Activated T-helper 2 cell treated with anti-CD3 and anti-CD28 coated beads, Interferon-gamma antibody, Interleukin-2, Interleukin-4, amounts not matched to agents 10 μg/mL and 5 μg/mL and 100 μg/mL, durations not matched to agents 14 hours and 24 hours and 36 hours (primary cell): Measurements from ENCODE around the gene USP54. TPM values are rescaled to one million over a fixed set of nuclear protein-coding genes. Genes with fewer than 3 reads are reported as not detected.
"Not testable (repeated sequence)": the region's sequence is repeated elsewhere in the genome, so short reads cannot be mapped to it uniquely, and the experiment has no call there.

Experiments
- DNase-seq: peaks from one replicate; pipeline ENCODE4 v3.0.0; 2021; ENCODE audit warnings: low spot score
- H3K27ac Mint-ChIP-seq: one replicate; pipeline ENCODE4 v1.8.0; 2021; ENCODE audit warnings: mixed read lengths
- H3K27me3 Mint-ChIP-seq: one replicate; pipeline ENCODE4 v1.8.0; 2021; ENCODE audit warnings: low read depth, mixed read lengths
- H3K36me3 Mint-ChIP-seq: one replicate; pipeline ENCODE4 v1.8.0; 2021; ENCODE audit warnings: low read depth, mixed read lengths
- H3K4me1 Mint-ChIP-seq: one replicate; pipeline ENCODE4 v1.8.0; 2021; ENCODE audit warnings: low read depth, mixed read lengths
- H3K4me3 Mint-ChIP-seq: one replicate; pipeline ENCODE4 v1.8.0; 2021; ENCODE audit warnings: low read depth, mild to moderate bottlenecking, moderate library complexity, mixed read lengths
- H3K9me3 Mint-ChIP-seq: one replicate; pipeline ENCODE4 v1.8.0; 2021; ENCODE audit warnings: mixed read lengths
- intact Hi-C: fragments of 100-400 bp; cut with micrococcal nuclease; formaldehyde crosslinking; loops from one replicate; pipeline ENCODE4 v1.15.1; 2023
- total RNA-seq: library from RNA; stranded (reverse); gene quantifications from 2 replicates; pipeline ENCODE4 v1.2.3, GENCODE V29; 2022

Gene USP54
- total RNA-seq, 1 donor from 2014 or later: 5.7 TPM

DNA sequence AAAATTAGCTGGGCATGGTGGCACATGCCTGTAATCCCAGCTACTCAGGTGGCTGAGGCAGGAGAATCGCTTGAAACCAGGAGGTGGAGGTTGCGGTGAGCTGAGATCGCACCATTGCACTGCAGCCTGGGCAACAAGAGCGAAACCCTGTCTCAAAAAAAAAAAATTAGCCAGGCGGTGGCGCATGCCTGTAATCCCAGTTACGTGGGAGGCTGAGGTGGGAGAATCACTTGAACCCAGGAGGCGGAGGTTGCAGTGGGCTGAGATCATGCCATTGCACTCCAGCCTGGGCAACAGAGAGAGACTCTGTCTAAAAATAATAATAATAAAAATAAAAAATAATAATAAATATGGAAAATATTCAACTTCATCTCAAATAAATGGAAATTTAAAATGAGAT lies 26.0 kb upstream of the USP54 start:
- H3K27me3 Mint-ChIP-seq, H3K9me3 Mint-ChIP-seq, intact Hi-C loops, H3K27ac Mint-ChIP-seq, H3K36me3 Mint-ChIP-seq, H3K4me1 Mint-ChIP-seq, H3K4me3 Mint-ChIP-seq, DNase-seq: not testable (repeated sequence)

DNA sequence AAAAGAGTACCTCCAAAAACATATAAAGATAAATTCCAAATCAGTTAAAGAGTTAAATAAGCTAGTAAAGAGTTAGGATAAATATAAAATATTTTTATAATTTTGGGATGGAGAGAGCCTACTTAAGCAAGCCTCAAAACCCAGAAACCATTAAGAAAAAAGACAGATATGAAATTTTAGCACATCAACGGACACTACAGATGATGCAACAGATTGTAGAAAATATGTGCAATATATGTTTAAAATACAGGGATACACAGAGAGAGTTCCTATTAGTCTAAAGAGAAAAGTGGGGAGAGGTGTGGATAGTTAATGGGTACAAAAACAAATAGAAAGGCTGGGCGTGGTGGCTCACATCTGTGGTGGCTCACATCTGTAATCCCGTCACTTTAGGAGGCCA lies 23.6 kb upstream of the USP54 start:
- intact Hi-C loops: no loop called here
- H3K4me3 Mint-ChIP-seq: no peak overlapping the region
- no peaks in the 10 kb centered on the region for H3K9me3 Mint-ChIP-seq
- no peaks in the 10 kb centered on the region for H3K36me3 Mint-ChIP-seq
- H3K27ac Mint-ChIP-seq: no peak overlapping the region
- H3K27me3 Mint-ChIP-seq: no peaks in the 10 kb centered on the region
- DNase-seq: no peak
- no peaks in the 10 kb centered on the region for H3K4me1 Mint-ChIP-seq

DNA sequence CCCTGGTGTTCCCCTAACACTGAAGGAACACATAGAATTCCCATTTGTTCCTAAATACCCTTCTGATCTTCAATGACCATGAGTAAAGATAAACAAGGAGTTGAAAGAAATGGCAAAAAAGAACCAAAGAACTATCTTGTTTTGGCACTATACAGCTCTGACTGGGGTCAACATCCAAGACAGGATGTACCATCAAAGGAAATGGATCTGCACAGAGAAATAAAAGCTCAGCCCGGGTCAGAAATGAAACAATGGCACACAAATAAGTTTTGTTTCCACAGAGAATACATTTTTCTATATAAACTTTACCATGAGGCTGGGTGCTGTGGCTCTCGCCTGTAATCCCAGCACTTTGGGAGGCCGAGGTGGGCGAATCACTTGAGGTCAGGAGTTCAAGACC lies 18.0 kb upstream of the USP54 start:
- Mint-ChIP-seq H3K27ac (no peak overlapping the region), H3K36me3 (no peaks in the 10 kb centered on the region), H3K4me1 (no peaks in the 10 kb centered on the region), H3K4me3 (no peak overlapping the region), H3K9me3 (no peaks in the 10 kb centered on the region), H3K27me3 (no peaks in the 10 kb centered on the region)
- intact Hi-C loops: no loop called here
- DNase-seq: no peak

DNA sequence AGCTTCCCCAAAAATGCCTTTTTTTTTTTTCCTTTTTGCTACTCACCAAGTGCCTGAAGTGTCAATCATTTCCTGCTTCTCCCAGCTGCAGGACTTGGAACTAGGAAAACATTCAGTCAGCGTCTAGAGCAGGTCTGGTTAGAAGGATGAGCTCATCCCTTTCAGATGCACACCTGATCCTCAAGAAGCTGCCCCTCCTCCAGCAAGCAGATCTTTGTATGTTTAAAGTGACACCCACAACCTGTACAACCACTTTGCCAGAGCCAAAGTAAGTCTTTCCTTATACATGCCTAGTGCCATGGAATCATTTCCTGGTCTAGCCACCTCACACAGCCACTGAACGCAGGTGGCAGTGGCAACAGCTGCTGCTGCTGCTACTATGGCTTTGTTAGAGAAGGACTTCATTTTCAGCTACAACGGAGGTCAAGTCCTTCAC lies 10.4 kb upstream of the USP54 start:
- Mint-ChIP-seq H3K9me3 (no peaks in the 10 kb centered on the region), H3K4me1 (no peaks in the 10 kb centered on the region), H3K27me3 (no peaks in the 10 kb centered on the region), H3K36me3 (no peaks in the 10 kb centered on the region), H3K27ac (no peak overlapping the region), H3K4me3 (no peak overlapping the region)
- intact Hi-C loops: no loop called here
- DNase-seq: no peak

DNA sequence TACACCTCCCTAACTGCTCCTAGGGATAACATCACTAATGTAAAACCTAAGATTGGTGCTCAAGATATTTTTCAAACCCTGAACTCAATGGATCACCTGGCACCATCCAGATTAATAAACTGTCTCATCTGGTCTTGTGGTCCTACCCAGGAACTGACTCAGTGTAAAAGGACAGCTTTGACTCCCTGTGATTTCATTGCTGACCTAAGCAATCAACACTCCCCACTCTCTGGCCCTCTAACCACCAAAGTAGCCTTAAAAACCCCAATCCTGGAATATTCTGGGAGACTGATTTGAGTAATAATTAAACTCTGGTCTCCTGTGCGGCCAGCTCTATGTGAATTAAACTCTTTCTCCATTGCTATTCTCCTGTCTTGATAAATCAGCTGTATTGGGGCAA lies 6.2 kb upstream of the USP54 start:
- intact Hi-C loops: no loop called here
- Mint-ChIP-seq H3K27me3 (peaks cover 2% of the 10 kb centered on the region), H3K4me3 (no peak overlapping the region), H3K9me3 (no peaks in the 10 kb centered on the region), H3K36me3 (no peaks in the 10 kb centered on the region), H3K27ac (no peak overlapping the region), H3K4me1 (peaks cover 2% of the 10 kb centered on the region)
- no peak for DNase-seq

DNA sequence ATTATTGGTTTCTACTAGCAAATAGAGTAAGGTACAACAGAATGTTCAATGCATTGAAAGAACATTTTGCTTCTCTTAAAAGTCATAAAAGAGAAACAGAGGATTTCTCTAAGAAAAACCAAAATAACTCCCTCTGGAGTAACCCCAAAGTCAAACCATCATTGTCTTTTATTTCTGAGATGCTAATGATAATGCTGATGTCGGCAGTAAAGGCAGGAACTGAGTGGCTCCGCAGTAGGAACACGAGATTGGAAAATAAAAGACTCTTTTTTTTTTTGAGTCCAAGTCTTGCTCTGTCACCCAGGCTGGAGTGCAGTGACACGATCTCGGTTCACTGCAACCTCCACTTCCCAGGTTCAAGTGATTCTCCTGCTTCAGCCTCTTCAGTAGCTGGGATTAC lies 2.7 kb upstream of the USP54 start:
- no peak overlapping the region for H3K27ac Mint-ChIP-seq
- DNase-seq: no peak
- intact Hi-C loops: no loop called here
- H3K36me3 Mint-ChIP-seq: no peaks in the 10 kb centered on the region
- no peaks in the 10 kb centered on the region for H3K9me3 Mint-ChIP-seq
- no peak overlapping the region for H3K4me3 Mint-ChIP-seq
- H3K4me1 Mint-ChIP-seq: peaks cover 17% of the 10 kb centered on the region
- H3K27me3 Mint-ChIP-seq: peaks cover 7% of the 10 kb centered on the region

DNA sequence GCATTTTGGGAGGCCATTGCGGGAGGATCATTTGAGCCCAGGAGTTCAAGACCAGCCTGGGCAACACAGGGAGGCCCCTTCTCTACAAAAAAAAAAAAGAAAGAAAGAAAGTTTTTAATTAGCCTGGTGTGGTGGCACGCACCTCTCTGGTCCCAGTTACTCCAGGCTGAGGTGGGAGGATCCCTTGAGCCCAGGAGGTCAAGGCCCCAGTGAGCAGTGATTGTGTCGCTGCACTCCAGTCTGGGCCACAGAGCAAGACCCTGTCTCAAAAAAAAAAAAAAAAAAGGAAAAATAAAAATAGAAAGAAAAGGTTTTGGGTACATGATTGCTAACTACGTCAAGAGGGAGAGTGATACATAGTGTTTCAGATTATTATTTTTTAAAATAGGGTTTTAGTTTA lies 2.0 kb upstream of the USP54 start:
- no peak for DNase-seq
- H3K27me3 Mint-ChIP-seq: peaks cover 11% of the 10 kb centered on the region
- no peaks in the 10 kb centered on the region for H3K36me3 Mint-ChIP-seq
- no peak overlapping the region for H3K27ac Mint-ChIP-seq
- H3K4me3 Mint-ChIP-seq: no peak overlapping the region
- H3K9me3 Mint-ChIP-seq: no peaks in the 10 kb centered on the region
- intact Hi-C loops: no loop called here
- H3K4me1 Mint-ChIP-seq: peaks cover 17% of the 10 kb centered on the region

DNA sequence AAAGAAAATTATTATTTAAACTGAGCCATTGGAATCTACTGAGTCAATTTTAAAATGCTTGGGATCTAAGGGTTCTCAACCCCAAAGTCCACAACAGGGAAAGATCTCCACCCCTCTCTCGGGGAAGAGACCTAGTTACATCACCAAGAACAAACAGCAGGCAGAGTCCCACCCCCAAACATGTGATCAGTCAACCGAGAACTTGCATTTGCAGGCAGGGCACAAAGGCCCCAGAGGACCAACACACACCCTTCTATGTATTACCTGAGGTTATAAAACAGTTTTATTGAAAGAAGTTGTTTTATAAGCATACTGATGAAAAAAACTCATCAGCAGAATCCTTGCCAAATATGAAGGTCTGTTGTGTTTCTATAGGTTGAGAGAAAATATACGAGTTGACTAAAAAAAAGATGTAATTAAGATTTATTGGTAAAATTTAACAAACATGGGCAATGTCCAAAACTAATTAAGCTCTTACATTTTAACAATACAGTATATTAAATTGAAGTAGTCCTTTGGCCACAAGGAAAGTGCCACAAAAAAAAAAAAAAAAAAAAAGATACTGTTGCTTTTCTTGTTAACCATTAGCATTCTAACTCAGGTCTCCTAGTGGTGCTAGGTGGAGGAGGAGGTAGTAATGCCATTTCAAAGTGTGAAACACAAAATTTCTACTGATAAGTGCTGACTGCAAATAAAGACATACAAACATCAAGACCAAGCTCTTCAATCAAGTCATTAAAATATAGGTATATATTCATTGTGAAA lies 975 bp upstream of the USP54 start:
- Mint-ChIP-seq H3K9me3 (no peaks in the 10 kb centered on the region), H3K27ac (no peak overlapping the region), H3K27me3 (peaks cover 11% of the 10 kb centered on the region), H3K4me1 (peaks cover 17% of the 10 kb centered on the region), H3K36me3 (no peaks in the 10 kb centered on the region), H3K4me3 (no peak overlapping the region)
- no peak for DNase-seq
- intact Hi-C loops: no loop called here

DNA sequence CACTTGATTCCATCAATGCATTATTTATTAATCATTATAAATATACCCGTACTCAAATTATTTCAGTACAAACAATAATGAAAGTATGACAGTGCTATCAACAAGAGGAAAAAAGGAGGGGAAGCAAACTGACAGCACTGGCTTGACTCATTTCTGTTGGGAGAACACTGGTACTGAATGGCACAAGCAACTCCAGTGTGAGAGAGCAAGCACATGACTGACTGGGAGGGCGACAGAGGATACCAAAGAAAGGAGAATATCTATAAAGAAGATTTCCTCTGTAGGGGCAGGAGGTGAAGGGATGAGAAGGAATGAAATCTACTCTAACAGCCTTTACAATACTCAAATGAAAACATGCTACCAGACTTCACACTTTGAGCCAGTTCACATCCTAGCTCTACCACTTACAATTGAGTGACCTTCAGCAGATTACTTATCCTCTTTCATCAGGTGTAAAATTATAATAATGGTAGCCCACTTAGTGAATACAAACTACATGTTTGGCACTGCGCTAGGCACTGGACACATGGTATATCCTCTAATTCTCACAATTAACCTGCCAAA lies 1.5 kb downstream of the USP54 start:
- Mint-ChIP-seq H3K27me3 (peaks cover 11% of the 10 kb centered on the region), H3K4me3 (no peak overlapping the region), H3K27ac (no peak overlapping the region), H3K4me1 (peaks cover 19% of the 10 kb centered on the region), H3K9me3 (no peaks in the 10 kb centered on the region), H3K36me3 (no peaks in the 10 kb centered on the region)
- no peak for DNase-seq
- intact Hi-C loops: no loop called here

DNA sequence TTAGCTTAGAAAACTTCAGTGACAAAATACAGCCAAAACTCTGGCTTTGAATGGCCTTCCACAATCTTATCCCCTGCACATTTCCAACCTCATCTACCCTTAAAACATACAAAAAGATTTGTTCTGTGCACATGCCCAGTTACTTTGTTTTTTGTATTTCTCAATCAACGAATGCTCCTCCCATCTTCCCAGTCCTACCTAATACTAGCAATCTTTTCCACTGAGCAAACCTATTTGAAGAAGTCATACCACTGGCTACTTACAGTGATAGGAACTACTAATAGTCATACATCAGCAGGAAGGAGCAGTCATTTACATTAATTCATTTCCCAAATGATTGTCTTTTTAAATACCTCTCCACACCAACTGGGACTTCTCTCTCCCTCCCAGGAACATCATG lies 2.5 kb downstream of the USP54 start:
- Mint-ChIP-seq H3K36me3 (no peaks in the 10 kb centered on the region), H3K27ac (no peak overlapping the region), H3K9me3 (no peaks in the 10 kb centered on the region), H3K4me1 (peaks cover 19% of the 10 kb centered on the region), H3K4me3 (no peak overlapping the region), H3K27me3 (peaks cover 11% of the 10 kb centered on the region)
- no peak for DNase-seq
- intact Hi-C loops: no loop called here

DNA sequence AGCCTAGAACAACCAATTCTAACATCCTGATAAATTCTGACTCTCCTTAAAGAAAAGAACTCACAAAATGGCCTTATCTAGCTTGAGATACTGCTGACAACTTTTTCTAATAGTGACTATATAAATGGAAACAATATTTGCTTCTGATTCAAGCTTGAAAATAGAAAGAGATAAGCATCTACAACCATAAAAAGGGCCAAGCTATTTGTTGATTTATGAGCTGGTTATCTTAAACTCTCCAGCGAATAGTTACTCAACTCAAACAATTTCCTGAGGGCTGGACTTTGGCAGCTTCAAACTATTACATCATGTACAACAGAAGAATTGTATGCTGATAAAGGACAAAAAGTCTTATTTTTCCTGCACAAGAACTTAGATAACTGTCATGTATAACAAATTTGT lies 4.6 kb downstream of the USP54 start:
- intact Hi-C loops: no loop called here
- Mint-ChIP-seq H3K4me3 (no peak overlapping the region), H3K4me1 (peaks cover 11% of the 10 kb centered on the region), H3K9me3 (no peaks in the 10 kb centered on the region), H3K36me3 (no peaks in the 10 kb centered on the region), H3K27ac (no peak overlapping the region), H3K27me3 (peaks cover 11% of the 10 kb centered on the region)
- DNase-seq: no peak

DNA sequence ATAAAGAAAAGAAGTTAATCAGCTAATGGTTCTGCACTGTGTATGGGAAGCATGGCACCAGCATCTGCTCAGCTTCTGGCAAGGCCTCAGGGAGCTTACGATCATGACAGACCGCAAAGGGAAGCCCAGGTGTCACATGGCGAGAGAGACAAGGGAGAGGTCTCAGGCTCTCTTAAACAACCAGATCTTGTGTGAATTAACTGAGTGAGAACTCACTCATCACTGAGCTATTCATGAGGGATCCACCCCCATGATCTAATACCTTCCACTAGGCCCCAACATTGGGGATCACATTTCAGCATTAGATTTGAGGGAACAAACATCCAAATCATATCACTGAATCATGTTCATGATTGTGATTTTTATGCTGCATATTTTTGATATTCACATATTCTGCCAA lies 5.8 kb downstream of the USP54 start:
- intact Hi-C loops: no loop called here
- peaks cover 2% of the 10 kb centered on the region for H3K4me1 Mint-ChIP-seq
- H3K27me3 Mint-ChIP-seq: peaks cover 9% of the 10 kb centered on the region
- no peak overlapping the region for H3K4me3 Mint-ChIP-seq
- H3K36me3 Mint-ChIP-seq: no peaks in the 10 kb centered on the region
- no peaks in the 10 kb centered on the region for H3K9me3 Mint-ChIP-seq
- DNase-seq: no peak
- no peak overlapping the region for H3K27ac Mint-ChIP-seq

DNA sequence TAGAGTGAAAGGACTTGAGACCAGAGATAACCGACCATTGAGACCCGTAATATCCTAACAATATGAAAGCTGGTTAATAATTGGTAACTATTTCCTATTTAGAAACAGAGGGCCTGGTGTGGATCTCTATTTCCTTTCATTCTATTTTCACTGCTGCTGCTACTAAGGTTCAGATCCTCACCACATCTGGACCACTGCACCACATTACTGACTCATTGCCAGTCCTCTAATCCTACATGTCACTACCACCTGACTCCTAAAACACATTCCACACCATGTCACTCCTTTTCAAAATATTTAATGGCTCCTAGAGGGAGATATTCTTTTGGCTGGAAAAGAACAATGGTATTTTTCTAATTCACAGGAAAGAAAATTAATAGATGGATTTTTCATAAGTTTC lies 6.4 kb downstream of the USP54 start:
- Mint-ChIP-seq H3K9me3 (no peaks in the 10 kb centered on the region), H3K27me3 (peaks cover 9% of the 10 kb centered on the region), H3K27ac (no peak overlapping the region), H3K4me1 (peaks cover 2% of the 10 kb centered on the region), H3K36me3 (no peaks in the 10 kb centered on the region), H3K4me3 (no peak overlapping the region)
- intact Hi-C loops: no loop called here
- no peak for DNase-seq
